HepG2 (cell line): ENCODE results near the gene UBE2H. TPM values are rescaled to one million over a fixed set of nuclear protein-coding genes. Genes with fewer than 3 reads are reported as not detected.

Experiments
- ATAC-seq: fragments of 200-7000 bp; cut with Tn5 transposase; 3 replicates; pipeline ENCODE4 v1.9.1; 2020; ENCODE audit warnings: mild to moderate bottlenecking, moderate library complexity
- BruUV-seq: library from RNA; stranded (reverse); fragments of 400-500 nt; replicated peaks from 2 replicates; lab custom pipeline; 2021; lab: Mats Ljungman, UMichigan
- CTCF ChIA-PET: fragments of 300-600 bp; formaldehyde crosslinking; extraction: SDS; loops from one replicate; lab custom pipeline; 2021; ENCODE audit warnings: low total read pairs, inconsistent platforms, low intra/inter-chr PET ratio; lab: Yijun Ruan, JAX
- POLR2A ChIA-PET: fragments of 350-600 bp; sonication (Branson Sonifier 250); formaldehyde crosslinking; loops from one replicate; lab custom pipeline; 2020; ENCODE audit warnings: antibody characterized with exemption, inconsistent platforms; lab: Yijun Ruan, JAX
- DNase-seq: peaks from one replicate; pipeline ENCODE4 v3.0.0-alpha.2; 2015; ENCODE audit warnings: low spot score
- FAIRE-seq: peaks from 3 replicates; lab custom pipeline; 2011; peaks lifted over from hg19 to GRCh38; lab: Jason Lieb, UNC
- H2AFZ ChIP-seq: one replicate; pipeline ENCODE4 v1.6.1; 2011; ENCODE audit warnings: low read length, inconsistent platforms
- H3K27ac ChIP-seq: fragments of 300-600 bp; 3 replicates; pipeline ENCODE4 v1.8.0; 2011; ENCODE audit warnings: mixed run types, mild to moderate bottlenecking, mixed read lengths, low read length, inconsistent platforms; ENCODE audit not compliant: insufficient read depth; ENCODE audit errors: extremely low read length
- H3K27me3 ChIP-seq, 2 experiments: fragments of 200-600 bp in 1 of 2; 2 replicates in 1 of 2; 3 replicates in 1 of 2; pipeline versions ENCODE4 v1.6.0 to v1.8.0; 2011; ENCODE audit warnings: low read length in 2 of 2, mild to moderate bottlenecking in 2 of 2, moderate library complexity in 2 of 2, inconsistent platforms in 1 of 2; ENCODE audit not compliant: insufficient read depth in 2 of 2, control insufficient read depth in 1 of 2
- H3K36me3 ChIP-seq, 2 experiments: fragments of 200-600 bp in 1 of 2; replicated peaks in 1 of 2; 2 replicates in 1 of 2; 3 replicates in 1 of 2; pipeline versions ENCODE4 v1.5.1 to v1.8.0; 2011; ENCODE audit warnings: low read length in 2 of 2, inconsistent platforms in 1 of 2; ENCODE audit not compliant: insufficient read depth in 2 of 2, control insufficient read depth in 1 of 2
- H3K4me1 ChIP-seq: 2 replicates; pipeline ENCODE4 v1.5.1; 2012; ENCODE audit warnings: low read length, inconsistent platforms; ENCODE audit not compliant: insufficient read depth
- H3K4me2 ChIP-seq: 2 replicates; pipeline ENCODE4 v1.6.0; 2011; ENCODE audit warnings: low read depth, low read length, inconsistent platforms
- H3K4me3 ChIP-seq, 3 experiments: fragments of 200-600 bp in 1 of 3; sonication (generic), shearing (Covaris generic) in 1 of 3; replicated peaks in 1 of 3; 2 replicates each; pipeline ENCODE4 v1.5.1; 2011 to 2016; ENCODE audit warnings: low read length in 3 of 3, inconsistent platforms in 2 of 3, low read depth in 2 of 3, mild to moderate bottlenecking in 2 of 3, control low read depth in 1 of 3, mixed read lengths in 1 of 3; ENCODE audit not compliant: insufficient read depth in 1 of 3
- H3K79me2 ChIP-seq: one replicate; pipeline ENCODE4 v1.6.1; 2011; ENCODE audit warnings: low read length, inconsistent platforms; ENCODE audit not compliant: insufficient read depth
- H3K9ac ChIP-seq: 2 replicates; pipeline ENCODE4 v1.6.0; 2011; ENCODE audit warnings: mild to moderate bottlenecking, low read depth, low read length, inconsistent platforms; ENCODE audit not compliant: insufficient read depth
- H3K9me3 ChIP-seq: 2 replicates; pipeline ENCODE4 v1.5.1; 2012; ENCODE audit warnings: mild to moderate bottlenecking, low read length
- H4K20me1 ChIP-seq: 2 replicates; pipeline ENCODE4 v1.6.0; 2011; ENCODE audit warnings: inconsistent platforms, mild to moderate bottlenecking, low read length, moderate library complexity; ENCODE audit not compliant: insufficient read depth
- BRF2 ChIP-seq: sonication (generic); formaldehyde crosslinking; IDR thresholded peaks from 2 replicates; pipeline ENCODE4 v1.8.1; 2022; ENCODE audit warnings: mild to moderate bottlenecking, missing genetic modification reagents
- FLYWCH1 ChIP-seq: sonication (generic); formaldehyde crosslinking; IDR thresholded peaks from 2 replicates; pipeline ENCODE4 v1.8.1; 2023; ENCODE audit warnings: mild to moderate bottlenecking, missing genetic modification reagents
- GLMP ChIP-seq: sonication (generic); formaldehyde crosslinking; IDR thresholded peaks from 2 replicates; pipeline ENCODE4 v1.9.0; 2021; ENCODE audit warnings: missing genetic modification reagents, mild to moderate bottlenecking, borderline replicate concordance
- ISX ChIP-seq: sonication (generic); formaldehyde crosslinking; conservative IDR thresholded peaks from 2 replicates; pipeline ENCODE4 v1.5.0; 2020; ENCODE audit warnings: missing genetic modification reagents
- TERF1 ChIP-seq: sonication (generic); formaldehyde crosslinking; IDR thresholded peaks from 2 replicates; pipeline ENCODE4 v1.8.0; 2022; ENCODE audit warnings: mild to moderate bottlenecking, missing genetic modification reagents, moderate library complexity
- ZNF264 ChIP-seq: sonication (generic); formaldehyde crosslinking; IDR thresholded peaks from 2 replicates; pipeline ENCODE4 v1.4.0; 2020; ENCODE audit warnings: missing genetic modification reagents
- ZNF30 ChIP-seq: sonication (generic); formaldehyde crosslinking; IDR thresholded peaks from 2 replicates; pipeline ENCODE4 v1.5.0; 2020; ENCODE audit warnings: mild to moderate bottlenecking, missing genetic modification reagents
- ZNF451 ChIP-seq: sonication (generic); formaldehyde crosslinking; IDR thresholded peaks from 2 replicates; pipeline ENCODE4 v1.5.0; 2020; ENCODE audit warnings: mild to moderate bottlenecking, missing genetic modification reagents
- ZNF639 ChIP-seq: conservative IDR thresholded peaks from 2 replicates; pipeline ENCODE4 v1.6.1; 2018; ENCODE audit warnings: missing genetic modification reagents
- ZNF674 ChIP-seq: sonication (generic); formaldehyde crosslinking; IDR thresholded peaks from 2 replicates; pipeline ENCODE4 v1.5.0; 2020; ENCODE audit warnings: low read depth, mild to moderate bottlenecking, missing genetic modification reagents
- ZNF704 ChIP-seq: sonication (generic); formaldehyde crosslinking; IDR thresholded peaks from 2 replicates; pipeline ENCODE4 v1.8.1; 2023; ENCODE audit warnings: mild to moderate bottlenecking, inconsistent platforms, moderate library complexity, missing genetic modification reagents, borderline replicate concordance
- WGBS: methylation state at CpG from one replicate; pipeline ENCODE4 v1.1.6; 2017; ENCODE audit warnings: low lambda C conversion rate; 5-methylcytosine and 5-hydroxymethylcytosine counted together
- in situ Hi-C: cut with HindIII; loops from 2 replicates; pipeline ENCODE4 v1.10.0; 2017; ENCODE audit warnings: low pct_unique_long_range_greater_than_20kb; ENCODE audit not compliant: extremely low pct_ligation_motif_present
- intact Hi-C: fragments of 100-400 bp; cut with micrococcal nuclease; formaldehyde crosslinking; loops from one replicate; pipeline ENCODE4 v1.10.0; 2022; ENCODE audit not compliant: unreplicated experiment
- polyA plus RNA-seq, 8 experiments: library from polyadenylated mRNA; depleted of rRNA in 3 of 8; stranded (reverse) in 7 of 8; unstranded in 1 of 8; fragments of >200 nt; fragmentation: Illumina TruSeq in 4 of 8; extraction: Trizol in 4 of 8; gene quantifications; 2 replicates each; pipeline versions ENCODE4 v1.2.1 to v1.2.3, GENCODE V29; 2011 to 2016; ENCODE audit warnings: low read depth in 4 of 8, missing spikeins in 1 of 8, mixed read lengths in 1 of 8; ENCODE audit not compliant: insufficient read depth in 1 of 8
- total RNA-seq, 5 experiments: library from RNA; depleted of rRNA; stranded (reverse); fragments of >200 nt; fragmentation: Illumina TruSeq; extraction: Trizol; gene quantifications; 2 replicates each; pipeline ENCODE4 v1.2.3, GENCODE V29; 2016; ENCODE audit warnings: low read depth in 1 of 5

The UBE2H gene
- total and polyA plus RNA-seq, 2 of the 13 experiments (the other 11 are each of a cell fraction or from before 2014, with no cell fraction given) = 15.5 to 40.1 TPM

GRCh38 chr7:129986600-129986999 is 33.8 kb upstream of the UBE2H start (continued):
- no peak for TF ChIP-seq FLYWCH1
- no peak for TF ChIP-seq ZNF451
- TF ChIP-seq BRF2 (CRISPR knock-in tag) = no peak
- TF ChIP-seq ZNF704 (CRISPR knock-in tag) = no peak
- TF ChIP-seq ZNF30 (CRISPR knock-in tag) = no peak
- no peak for TF ChIP-seq TERF1 (CRISPR knock-in tag)
- TF ChIP-seq, all 625 proteins: peak for 0

- intact Hi-C loops = no loop called here
- H3K79me2 ChIP-seq = no peaks in the 10 kb centered on the region
- H4K20me1 ChIP-seq = no peaks in the 10 kb centered on the region
- no peak overlapping the region for H3K27ac ChIP-seq
- H3K4me3 ChIP-seq = no peak overlapping the region
- peaks cover 11% of the 10 kb centered on the region; the same call in 1 of the 2 replicates for H3K4me1 ChIP-seq
- FAIRE-seq (no peak), DNase-seq (no peak), ATAC-seq (no peak)
- 51% methylated on average over 2 of the region's 2 CpGs for WGBS
- ChIA-PET CTCF (no interaction called here), POLR2A (no interaction called here)
- no peak overlapping the region for H3K9ac ChIP-seq
- H3K4me2 ChIP-seq = no peak overlapping the region
- in situ Hi-C loops = no loop called here
- no peaks in the 10 kb centered on the region for H3K36me3 ChIP-seq
- no peaks in the 10 kb centered on the region; a peak in 1 of 5 replicates for H3K27me3 ChIP-seq
- BruUV-seq = no TSS peak
- H3K9me3 ChIP-seq = no peaks in the 10 kb centered on the region
- TF ChIP-seq ZNF674 = no peak
- no peak for TF ChIP-seq ISX (CRISPR knock-in tag)
- TF ChIP-seq GLMP = no peak
- no peak for TF ChIP-seq ZNF264 (CRISPR knock-in tag)
- TF ChIP-seq ZNF639 (CRISPR knock-in tag) = no peak
- no peak overlapping the region for H2AFZ ChIP-seq
Observed at GRCh38 chr7:129980667-129981066, 27.9 kb upstream of the UBE2H start.
